Bronchial epithelial cell (primary cell): Measurements from ENCODE around the gene TRPM3. TPM values are rescaled to one million over a fixed set of nuclear protein-coding genes. Genes with fewer than 3 reads are reported as not detected.

Experiments used
- DNase-seq: peaks from one replicate; pipeline ENCODE4 v3.0.0-alpha.2; 2010; ENCODE audit warnings: low read depth
- FAIRE-seq: peaks from 2 replicates; lab custom pipeline; 2011; peaks lifted over from hg19 to GRCh38; lab: Jason Lieb, UNC
- H3K27me3 ChIP-seq: 2 replicates; pipeline ENCODE4 v1.5.1; 2011; ENCODE audit warnings: low read length; ENCODE audit not compliant: control insufficient read depth, insufficient read depth
- H3K36me3 ChIP-seq: 2 replicates; pipeline ENCODE4 v1.5.1; 2011; ENCODE audit warnings: low read length; ENCODE audit not compliant: control insufficient read depth, insufficient read depth
- H3K4me3 ChIP-seq: 2 replicates; pipeline ENCODE4 v1.5.1; 2011; ENCODE audit warnings: mild to moderate bottlenecking, low read depth, low read length, control low read depth
- total RNA-seq: library from RNA; depleted of rRNA; stranded (reverse); fragments of >200 nt; gene quantifications from 2 replicates; pipeline ENCODE4 v1.2.1, GENCODE V29; 2014
- TF ChIP-seq, protein P1 (sequence below): IDR thresholded peaks from 2 replicates; pipeline ENCODE4 v1.5.1; 2011; ENCODE audit warnings: mild to moderate bottlenecking, moderate library complexity, low read length, control low read depth, inconsistent platforms; ENCODE audit not compliant: insufficient read depth, severe bottlenecking

Gene TRPM3
- total RNA-seq, 1 donor from 2014 or later, result not detected

GRCh38 chr9:70888471-70888870 lies 232.9 kb downstream of the TRPM3 start:
- TF ChIP-seq, protein P1, sequence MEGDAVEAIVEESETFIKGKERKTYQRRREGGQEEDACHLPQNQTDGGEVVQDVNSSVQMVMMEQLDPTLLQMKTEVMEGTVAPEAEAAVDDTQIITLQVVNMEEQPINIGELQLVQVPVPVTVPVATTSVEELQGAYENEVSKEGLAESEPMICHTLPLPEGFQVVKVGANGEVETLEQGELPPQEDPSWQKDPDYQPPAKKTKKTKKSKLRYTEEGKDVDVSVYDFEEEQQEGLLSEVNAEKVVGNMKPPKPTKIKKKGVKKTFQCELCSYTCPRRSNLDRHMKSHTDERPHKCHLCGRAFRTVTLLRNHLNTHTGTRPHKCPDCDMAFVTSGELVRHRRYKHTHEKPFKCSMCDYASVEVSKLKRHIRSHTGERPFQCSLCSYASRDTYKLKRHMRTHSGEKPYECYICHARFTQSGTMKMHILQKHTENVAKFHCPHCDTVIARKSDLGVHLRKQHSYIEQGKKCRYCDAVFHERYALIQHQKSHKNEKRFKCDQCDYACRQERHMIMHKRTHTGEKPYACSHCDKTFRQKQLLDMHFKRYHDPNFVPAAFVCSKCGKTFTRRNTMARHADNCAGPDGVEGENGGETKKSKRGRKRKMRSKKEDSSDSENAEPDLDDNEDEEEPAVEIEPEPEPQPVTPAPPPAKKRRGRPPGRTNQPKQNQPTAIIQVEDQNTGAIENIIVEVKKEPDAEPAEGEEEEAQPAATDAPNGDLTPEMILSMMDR, result no peak
- Histone ChIP-seq H3K4me3 (no peak overlapping the region), H3K27me3 (no peaks in the 10 kb centered on the region), H3K36me3 (no peaks in the 10 kb centered on the region)
- FAIRE-seq (no peak), DNase-seq (no peak)

DNA sequence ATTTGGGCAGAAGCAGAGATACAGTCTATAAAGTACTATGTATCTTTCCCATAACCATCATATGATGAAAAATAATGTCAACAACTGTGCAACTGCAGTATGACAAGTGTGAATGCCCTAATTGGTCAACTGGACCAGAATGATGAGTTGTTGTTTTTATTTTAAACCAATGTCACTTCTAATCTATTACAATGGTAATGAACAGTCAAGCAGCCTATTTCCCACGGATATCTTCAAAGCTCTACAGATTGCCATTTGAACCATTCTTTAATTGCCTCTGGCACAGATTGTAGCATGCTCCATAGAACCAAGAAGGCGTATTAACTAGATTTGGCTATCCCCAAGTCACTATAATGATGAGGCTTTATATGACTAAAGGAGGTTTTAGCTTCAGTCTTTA lies 233.6 kb downstream of the TRPM3 start:
- TF ChIP-seq, protein P1, result no peak
- no peak overlapping the region for H3K4me3 ChIP-seq
- no peaks in the 10 kb centered on the region for H3K36me3 ChIP-seq
- DNase-seq, result no peak
- no peak for FAIRE-seq
- H3K27me3 ChIP-seq, result no peaks in the 10 kb centered on the region

DNA sequence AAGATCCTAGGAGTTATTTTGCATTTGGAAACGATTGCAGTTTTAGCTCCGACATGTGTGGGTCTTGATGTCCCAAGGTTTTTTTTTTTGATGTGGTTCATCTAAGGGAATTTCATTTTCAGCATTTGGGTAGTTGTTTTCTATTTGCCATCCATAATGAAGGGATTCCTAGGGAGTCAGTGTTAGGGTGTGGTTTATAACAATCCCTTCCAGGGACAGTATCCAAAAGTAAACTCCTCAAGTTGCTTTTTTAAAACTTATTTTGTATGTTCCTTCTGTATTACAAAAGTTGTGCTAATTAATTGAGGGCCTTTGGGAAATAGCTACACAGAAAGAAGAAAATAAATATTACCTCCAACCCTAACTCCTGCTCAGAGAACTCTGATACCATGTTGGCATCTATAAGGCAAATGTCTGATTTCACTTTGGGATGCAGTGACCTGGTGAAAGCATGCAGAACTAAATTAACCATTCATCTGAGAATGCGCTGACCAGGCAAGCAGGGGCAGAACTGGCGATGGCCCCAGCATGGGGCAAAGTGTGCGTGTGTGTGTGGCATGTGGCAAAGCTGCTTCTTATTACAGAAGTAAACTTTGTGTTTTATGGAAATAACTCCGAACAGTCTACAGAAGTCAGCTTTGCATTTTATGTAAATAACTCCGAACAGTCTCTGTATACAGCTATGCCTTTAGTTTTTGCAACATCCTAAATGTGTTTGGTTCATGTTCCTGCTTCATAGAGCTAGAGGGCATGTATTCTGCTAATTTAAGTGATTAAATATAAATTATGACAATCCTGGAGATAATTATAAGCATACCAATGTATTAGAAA lies 237.2 kb downstream of the TRPM3 start:
- H3K36me3 ChIP-seq, result no peaks in the 10 kb centered on the region
- no peak overlapping the region for H3K4me3 ChIP-seq
- no peak for FAIRE-seq
- DNase-seq, result no peak
- TF ChIP-seq, protein P1, result no peak
- no peaks in the 10 kb centered on the region for H3K27me3 ChIP-seq

DNA sequence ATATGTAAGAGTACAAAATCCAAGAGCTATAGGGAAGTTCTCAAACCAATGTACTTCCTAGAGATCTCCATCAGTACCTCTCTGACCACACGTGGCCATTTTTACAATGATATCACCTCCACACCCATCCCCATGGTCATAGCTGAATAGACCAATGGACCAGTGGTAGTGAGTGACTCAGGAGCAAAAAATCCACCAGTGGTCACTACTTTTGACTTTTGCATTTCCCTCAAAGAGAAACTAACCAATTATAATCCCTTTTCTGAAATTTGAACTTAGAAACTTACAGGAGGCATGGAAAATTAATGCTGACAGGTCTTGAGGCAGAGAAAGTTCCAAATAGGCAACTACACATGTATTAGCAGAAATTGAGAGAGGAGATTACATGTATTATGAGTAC lies 238.4 kb downstream of the TRPM3 start:
- H3K36me3 ChIP-seq, result no peaks in the 10 kb centered on the region
- no peaks in the 10 kb centered on the region for H3K27me3 ChIP-seq
- FAIRE-seq, result no peak
- no peak for DNase-seq
- no peak overlapping the region for H3K4me3 ChIP-seq
- TF ChIP-seq, protein P1, result no peak

DNA sequence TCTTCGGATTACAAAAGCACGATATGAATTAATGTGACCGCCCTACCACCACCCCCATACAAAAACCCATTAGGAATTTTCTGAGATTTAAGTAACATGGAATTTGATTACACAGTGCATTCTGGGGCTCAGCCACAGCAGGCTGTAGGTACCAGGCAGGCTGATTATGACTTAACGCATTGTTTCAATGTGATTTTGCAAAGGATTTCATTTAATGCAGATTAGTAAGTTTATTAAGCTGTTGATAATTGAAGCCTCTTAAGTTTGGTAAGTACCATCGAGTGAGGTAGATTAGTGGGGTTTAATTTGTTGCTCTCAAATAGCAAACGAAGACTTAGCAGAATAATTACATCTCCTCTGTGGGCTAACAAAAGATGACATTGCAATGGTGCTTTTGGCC lies 240.1 kb downstream of the TRPM3 start:
- DNase-seq, result no peak
- Histone ChIP-seq H3K36me3 (no peaks in the 10 kb centered on the region), H3K27me3 (no peaks in the 10 kb centered on the region), H3K4me3 (no peak overlapping the region)
- no peak for FAIRE-seq
- TF ChIP-seq, protein P1, result no peak
